ENCODE data around the gene LYST.

LYST gene

GRCh38 chr1:235702412-235702811, 164.3 kb downstream of the LYST start:
- Histone ChIP-seq H3K9ac (ENCODE audit: low read depth, low read length) (no peak overlapping the region), H3K36me3 (ENCODE audit: insufficient read depth, low read length) (no peaks in the 10 kb centered on the region), H3K9me3 (ENCODE audit: control insufficient read depth, insufficient read depth, low read length) (no peaks in the 10 kb centered on the region), H3K4me1 (ENCODE audit: insufficient read depth, low read length) (no peaks in the 10 kb centered on the region)

GRCh38 chr1:235697508-235697907, 169.2 kb downstream of the LYST start:
- Histone ChIP-seq H3K36me3 (ENCODE audit: insufficient read depth, low read length) (no peaks in the 10 kb centered on the region), H3K4me1 (ENCODE audit: insufficient read depth, low read length) (no peaks in the 10 kb centered on the region), H3K9me3 (ENCODE audit: control insufficient read depth, insufficient read depth, low read length) (no peaks in the 10 kb centered on the region), H3K9ac (ENCODE audit: low read depth, low read length) (no peak overlapping the region)

- Histone ChIP-seq H3K9me3 (ENCODE audit: control insufficient read depth, insufficient read depth, low read length) (no peaks in the 10 kb centered on the region), H3K36me3 (ENCODE audit: insufficient read depth, low read length) (no peaks in the 10 kb centered on the region), H3K9ac (ENCODE audit: low read depth, low read length) (no peak overlapping the region), H3K4me1 (ENCODE audit: insufficient read depth, low read length) (no peaks in the 10 kb centered on the region)
These were observed 177.3 kb downstream of the LYST start for GRCh38 chr1:235689356-235689755.

GRCh38 chr1:235688096-235688495, 178.6 kb downstream of the LYST start:
- no peaks in the 10 kb centered on the region for H3K4me1 ChIP-seq (ENCODE audit: insufficient read depth, low read length)
- no peak overlapping the region for H3K9ac ChIP-seq (ENCODE audit: low read depth, low read length)
- H3K9me3 ChIP-seq (ENCODE audit: control insufficient read depth, insufficient read depth, low read length), result no peaks in the 10 kb centered on the region
- H3K36me3 ChIP-seq (ENCODE audit: insufficient read depth, low read length), result no peaks in the 10 kb centered on the region

- Histone ChIP-seq H3K4me1 (ENCODE audit: insufficient read depth, low read length) (no peaks in the 10 kb centered on the region; the same call in 1 of the 2 replicates), H3K9ac (ENCODE audit: low read depth, low read length) (no peak overlapping the region), H3K9me3 (ENCODE audit: control insufficient read depth, insufficient read depth, low read length) (no peaks in the 10 kb centered on the region), H3K36me3 (ENCODE audit: insufficient read depth, low read length) (no peaks in the 10 kb centered on the region)
These were observed 183.1 kb downstream of the LYST start for GRCh38 chr1:235683653-235684052.

- Histone ChIP-seq H3K4me1 (ENCODE audit: insufficient read depth, low read length) (no peaks in the 10 kb centered on the region; the same call in 1 of the 2 replicates), H3K9ac (ENCODE audit: low read depth, low read length) (no peak overlapping the region), H3K9me3 (ENCODE audit: control insufficient read depth, insufficient read depth, low read length) (no peaks in the 10 kb centered on the region), H3K36me3 (ENCODE audit: insufficient read depth, low read length) (no peaks in the 10 kb centered on the region)
These were observed 184.5 kb downstream of the LYST start for GRCh38 chr1:235682216-235682615.

GRCh38 chr1:235679644-235680043, 187.1 kb downstream of the LYST start:
- Histone ChIP-seq H3K9me3 (ENCODE audit: control insufficient read depth, insufficient read depth, low read length) (peaks cover 12% of the 10 kb centered on the region), H3K36me3 (ENCODE audit: insufficient read depth, low read length) (no peaks in the 10 kb centered on the region), H3K9ac (ENCODE audit: low read depth, low read length) (no peak overlapping the region), H3K4me1 (ENCODE audit: insufficient read depth, low read length) (no peaks in the 10 kb centered on the region; the same call in 1 of the 2 replicates)

GRCh38 chr1:235679005-235679404, 187.7 kb downstream of the LYST start:
- peaks cover 14% of the 10 kb centered on the region for H3K9me3 ChIP-seq (ENCODE audit: control insufficient read depth, insufficient read depth, low read length)
- H3K36me3 ChIP-seq (ENCODE audit: insufficient read depth, low read length), result no peaks in the 10 kb centered on the region
- H3K9ac ChIP-seq (ENCODE audit: low read depth, low read length), result no peak overlapping the region
- no peaks in the 10 kb centered on the region; the same call in 1 of the 2 replicates for H3K4me1 ChIP-seq (ENCODE audit: insufficient read depth, low read length)

- Histone ChIP-seq H3K9me3 (ENCODE audit: control insufficient read depth, insufficient read depth, low read length) (peaks cover 29% of the 10 kb centered on the region), H3K9ac (ENCODE audit: low read depth, low read length) (no peak overlapping the region), H3K36me3 (ENCODE audit: insufficient read depth, low read length) (no peaks in the 10 kb centered on the region; the same call in 1 of the 2 replicates), H3K4me1 (ENCODE audit: insufficient read depth, low read length) (no peaks in the 10 kb centered on the region; the same call in 1 of the 2 replicates)
These were observed 191.4 kb downstream of the LYST start for GRCh38 chr1:235675152-235675890.

- peaks cover 39% of the 10 kb centered on the region for H3K9me3 ChIP-seq (ENCODE audit: control insufficient read depth, insufficient read depth, low read length)
These were observed 192.7 kb downstream of the LYST start for GRCh38 chr1:235673981-235674380.

GRCh38 chr1:235671992-235672391, 194.7 kb downstream of the LYST start:
- no peaks in the 10 kb centered on the region for H3K4me1 ChIP-seq (ENCODE audit: insufficient read depth, low read length)
- H3K9me3 ChIP-seq (ENCODE audit: control insufficient read depth, insufficient read depth, low read length), result peaks cover 39% of the 10 kb centered on the region
- no peak overlapping the region for H3K9ac ChIP-seq (ENCODE audit: low read depth, low read length)
- H3K36me3 ChIP-seq (ENCODE audit: insufficient read depth, low read length), result no peaks in the 10 kb centered on the region; the same call in 1 of the 2 replicates

More at GRCh38 chr1:235673981-235674380, 192.7 kb downstream of the LYST start:
- Histone ChIP-seq H3K9ac (ENCODE audit: low read depth, low read length) (no peak overlapping the region), H3K4me1 (ENCODE audit: insufficient read depth, low read length) (no peaks in the 10 kb centered on the region; the same call in 1 of the 2 replicates), H3K36me3 (ENCODE audit: insufficient read depth, low read length) (no peaks in the 10 kb centered on the region; the same call in 1 of the 2 replicates)

GRCh38 chr1:235670157-235670776, 196.4 kb downstream of the LYST start:
- Histone ChIP-seq H3K4me1 (ENCODE audit: insufficient read depth, low read length) (no peaks in the 10 kb centered on the region), H3K9ac (ENCODE audit: low read depth, low read length) (no peak overlapping the region), H3K36me3 (ENCODE audit: insufficient read depth, low read length) (no peaks in the 10 kb centered on the region; the same call in 1 of the 2 replicates), H3K9me3 (ENCODE audit: control insufficient read depth, insufficient read depth, low read length) (peaks cover 32% of the 10 kb centered on the region)

- Histone ChIP-seq H3K4me1 (ENCODE audit: insufficient read depth, low read length) (no peaks in the 10 kb centered on the region), H3K9me3 (ENCODE audit: control insufficient read depth, insufficient read depth, low read length) (peaks cover 26% of the 10 kb centered on the region), H3K36me3 (ENCODE audit: insufficient read depth, low read length) (no peaks in the 10 kb centered on the region; the same call in 1 of the 2 replicates), H3K9ac (ENCODE audit: low read depth, low read length) (no peak overlapping the region)
These were observed 197.4 kb downstream of the LYST start for GRCh38 chr1:235669277-235669676.

GRCh38 chr1:235663628-235664027, 203.1 kb downstream of the LYST start:
- H3K9ac ChIP-seq (ENCODE audit: low read depth, low read length), result no peak overlapping the region
- no peaks in the 10 kb centered on the region for H3K36me3 ChIP-seq (ENCODE audit: insufficient read depth, low read length)
- H3K4me1 ChIP-seq (ENCODE audit: insufficient read depth, low read length), result peaks cover 10% of the 10 kb centered on the region; the same call in 1 of the 2 replicates
- no peaks in the 10 kb centered on the region for H3K9me3 ChIP-seq (ENCODE audit: control insufficient read depth, insufficient read depth, low read length)

- Histone ChIP-seq H3K9ac (ENCODE audit: low read depth, low read length) (no peak overlapping the region), H3K9me3 (ENCODE audit: control insufficient read depth, insufficient read depth, low read length) (no peaks in the 10 kb centered on the region), H3K36me3 (ENCODE audit: insufficient read depth, low read length) (no peaks in the 10 kb centered on the region), H3K4me1 (ENCODE audit: insufficient read depth, low read length) (peaks cover 10% of the 10 kb centered on the region; the same call in 1 of the 2 replicates)
These were observed 205.1 kb downstream of the LYST start for GRCh38 chr1:235661568-235661967.

Measured in ES-I3 (cell line).